Right atrium auricular region (tissue), 2 donors: ENCODE results near the gene DGLUCY. TPM values are rescaled to one million over a fixed set of nuclear protein-coding genes. Genes with fewer than 3 reads are reported as not detected.

Experiments
- DNase-seq: peaks from one replicate; pipeline ENCODE4 v3.0.0-alpha.2; 2019; ENCODE audit warnings: low spot score
- H3K27ac ChIP-seq, 2 donors: fragments of 200-600 bp; sonication (generic); 1 replicate in 1 of 2; 2 replicates in 1 of 2; pipeline ENCODE4 v1.5.1; 2016 to 2019
- H3K27me3 ChIP-seq, 2 donors: fragments of 200-600 bp; sonication (generic); one replicate each; pipeline versions ENCODE4 v1.5.1 to v1.6.0; 2017 to 2019
- H3K36me3 ChIP-seq: fragments of 200-600 bp; sonication (generic); one replicate; pipeline ENCODE4 v1.5.1; 2016
- H3K4me1 ChIP-seq, 2 donors: fragments of 200-600 bp; sonication (generic); one replicate each; pipeline versions ENCODE4 v1.5.1 to v1.6.0; 2017 to 2019
- H3K4me3 ChIP-seq, 2 donors: fragments of 200-600 bp; sonication (generic); 1 replicate in 1 of 2; 2 replicates in 1 of 2; pipeline ENCODE4 v1.5.1; 2017 to 2019; ENCODE audit warnings: mild to moderate bottlenecking in 1 of 2, moderate library complexity in 1 of 2
- H3K9me3 ChIP-seq, 2 donors: fragments of 200-600 bp; sonication (generic); one replicate each; pipeline ENCODE4 v1.5.1; 2019
- CTCF ChIP-seq, 2 donors: fragments of 200-600 bp; sonication (generic); IDR thresholded peaks; one replicate each; pipeline ENCODE4 v1.5.1; 2019; ENCODE audit warnings: antibody characterized with exemption in 2 of 2
- total RNA-seq, 2 donors: library from RNA; depleted of rRNA; stranded (reverse); fragments of >200 nt; gene quantifications; one replicate each; pipeline ENCODE4 v1.1.0, GENCODE V29; 2016

The DGLUCY gene
- total RNA-seq, 2 donors from 2014 or later: 81.8 to 136 TPM

GRCh38 chr14:91170504-91171121, 56.7 kb downstream of the DGLUCY start:
- no peaks in the 10 kb centered on the region for H3K27me3 ChIP-seq
- H3K27ac ChIP-seq: peak overlapping the region; percentile 60 to 71
- peaks cover 47% of the 10 kb centered on the region for H3K36me3 ChIP-seq
- H3K4me1 ChIP-seq: peaks cover 0 to 32% of the 10 kb centered on the region in 2 donors
- TF ChIP-seq CTCF (IDR thresholded peaks at IDR 0.05): no peak
- no peak overlapping the region for H3K4me3 ChIP-seq
- H3K9me3 ChIP-seq: no peaks in the 10 kb centered on the region
- no peak for DNase-seq

GRCh38 chr14:91171291-91171690, 57.4 kb downstream of the DGLUCY start:
- Histone ChIP-seq H3K4me3 (no peak overlapping the region), H3K27me3 (no peaks in the 10 kb centered on the region), H3K9me3 (no peaks in the 10 kb centered on the region), H3K36me3 (peaks cover 40% of the 10 kb centered on the region), H3K4me1 (peaks cover 0 to 32% of the 10 kb centered on the region in 2 donors), H3K27ac (peak overlapping the region; percentile 60 to 71)
- no peak for DNase-seq
- TF ChIP-seq CTCF (IDR thresholded peaks at IDR 0.05): peak in 1 of 2 donors; percentile 16

- no peaks in the 10 kb centered on the region for H3K27me3 ChIP-seq
- no peaks in the 10 kb centered on the region for H3K9me3 ChIP-seq
- peak; percentile 74 to 93 for TF ChIP-seq CTCF (IDR thresholded peaks at IDR 0.05)
- peaks cover 0 to 36% of the 10 kb centered on the region in 2 donors for H3K4me1 ChIP-seq
- H3K4me3 ChIP-seq: no peak overlapping the region
- no peak overlapping the region for H3K27ac ChIP-seq
- peak; percentile 82 for DNase-seq
- H3K36me3 ChIP-seq: peaks cover 25% of the 10 kb centered on the region
Measured at GRCh38 chr14:91173221-91173670, 59.4 kb downstream of the DGLUCY start.

GRCh38 chr14:91173904-91174303, 60.0 kb downstream of the DGLUCY start:
- TF ChIP-seq CTCF (IDR thresholded peaks at IDR 0.05): no peak
- Histone ChIP-seq H3K36me3 (peaks cover 19% of the 10 kb centered on the region), H3K4me3 (no peak overlapping the region), H3K4me1 (peaks cover 0 to 36% of the 10 kb centered on the region in 2 donors), H3K9me3 (no peaks in the 10 kb centered on the region), H3K27ac (no peak overlapping the region), H3K27me3 (no peaks in the 10 kb centered on the region)
- DNase-seq: no peak

GRCh38 chr14:91175291-91176201, 61.7 kb downstream of the DGLUCY start:
- no peak for DNase-seq
- no peak for TF ChIP-seq CTCF (IDR thresholded peaks at IDR 0.05)
- Histone ChIP-seq H3K9me3 (no peaks in the 10 kb centered on the region), H3K36me3 (peaks cover 18% of the 10 kb centered on the region), H3K4me1 (peaks cover 0 to 29% of the 10 kb centered on the region in 2 donors), H3K4me3 (no peak overlapping the region), H3K27me3 (no peaks in the 10 kb centered on the region), H3K27ac (no peak overlapping the region)
